HG02623 (cell line): ENCODE measurements around the gene SERPINB1.
"Not testable (repeated sequence)": the region's sequence is repeated elsewhere in the genome, so short reads cannot be mapped to it uniquely, and the experiment has no call there.

Experiments
- ATAC-seq: cut with Tn5 transposase; IDR thresholded peaks from one replicate; pipeline ENCODE4 v1.9.1; 2021; ENCODE audit warnings: moderate library complexity; ENCODE audit not compliant: unreplicated experiment

Gene SERPINB1

GRCh38 chr6:2866171-2866846 lies 24.6 kb upstream of the SERPINB1 start:
- peak; percentile 28 for ATAC-seq

GRCh38 chr6:2865694-2866151 lies 24.1 kb upstream of the SERPINB1 start:
- ATAC-seq, result no peak

GRCh38 chr6:2865270-2865669 lies 23.6 kb upstream of the SERPINB1 start:
- ATAC-seq, result no peak

- no peak for ATAC-seq
Measured at GRCh38 chr6:2863901-2864300, 22.2 kb upstream of the SERPINB1 start.

DNA sequence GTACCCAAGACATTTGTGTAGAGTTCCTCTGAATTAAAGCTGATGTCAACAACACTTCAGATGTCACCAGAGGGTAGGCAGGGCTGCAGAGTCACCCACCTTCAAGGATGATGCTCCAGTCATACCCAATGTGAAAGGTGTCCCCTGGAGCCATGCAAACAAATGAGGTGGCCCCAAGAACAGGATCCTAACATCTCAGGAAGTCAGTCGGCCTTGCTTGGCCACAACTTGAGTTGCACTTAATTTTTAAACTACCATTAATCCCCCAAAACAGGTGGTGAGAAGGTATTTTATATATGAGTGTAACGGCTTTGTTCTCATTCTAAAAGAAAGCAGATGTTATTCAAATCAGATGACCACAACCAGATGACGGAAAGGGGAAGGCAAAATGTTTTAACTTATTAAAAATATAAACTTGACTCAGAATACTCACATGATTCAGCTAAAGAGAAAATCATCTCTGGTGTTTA lies 21.1 kb upstream of the SERPINB1 start:
- ATAC-seq, result peak; percentile 46

- ATAC-seq, result no peak
Measured at GRCh38 chr6:2861822-2862164, 20.1 kb upstream of the SERPINB1 start.

DNA sequence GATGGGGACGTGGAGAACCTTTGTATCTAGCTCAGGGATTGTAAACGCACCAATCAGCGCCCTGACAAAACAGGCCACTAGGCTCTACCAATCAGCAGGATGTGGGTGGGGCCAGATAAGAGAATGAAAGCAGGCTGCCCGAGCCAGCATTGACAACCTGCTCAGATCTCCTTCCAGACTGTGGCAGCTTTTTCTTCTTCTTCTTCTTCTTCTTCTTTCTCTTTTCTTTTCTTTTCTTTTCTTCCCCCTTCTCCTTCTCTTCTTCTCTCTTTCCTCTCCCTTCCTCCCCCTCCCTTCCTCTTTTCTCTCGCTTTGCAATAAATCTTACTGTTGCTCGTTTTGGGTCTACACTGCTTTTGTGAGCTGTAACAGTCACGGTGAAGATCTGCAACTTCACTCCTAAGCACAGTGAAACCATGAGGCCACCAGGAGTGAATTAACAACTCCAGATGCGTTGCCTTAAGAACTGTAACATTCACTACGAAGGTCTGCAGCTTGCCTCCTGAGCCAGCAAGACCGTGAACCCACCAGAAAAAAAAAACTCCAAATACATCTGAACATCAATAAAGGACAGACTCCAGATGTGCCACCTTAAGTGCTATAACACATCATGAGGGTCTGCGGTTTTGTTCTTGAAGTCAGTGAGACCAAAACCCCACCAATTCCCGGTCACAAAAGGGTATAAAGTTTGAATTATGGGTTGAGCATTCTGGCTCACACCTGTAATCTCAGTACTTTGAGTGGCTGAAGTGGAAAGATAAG lies 19.6 kb upstream of the SERPINB1 start:
- ATAC-seq, result no peak

DNA sequence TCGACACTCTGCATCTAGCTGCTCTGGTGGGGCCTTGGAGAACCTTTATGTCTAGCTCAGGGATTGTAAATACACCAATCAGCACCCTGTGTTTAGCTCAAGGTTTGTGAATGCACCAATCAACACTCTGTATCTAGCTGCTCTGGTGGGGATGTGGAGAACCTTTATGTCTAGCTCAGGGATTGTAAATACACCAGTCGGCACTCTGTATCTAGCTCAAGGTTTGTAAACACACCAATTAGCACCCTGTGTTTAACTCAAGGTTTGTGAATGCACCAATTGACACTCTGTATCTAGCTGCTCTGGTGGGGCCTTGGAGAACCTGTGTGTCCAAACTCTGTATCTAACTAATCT lies 19.0 kb upstream of the SERPINB1 start:
- ATAC-seq, result not testable (repeated sequence)

GRCh38 chr6:2859798-2860705 lies 18.4 kb upstream of the SERPINB1 start:
- not testable (repeated sequence) for ATAC-seq

DNA sequence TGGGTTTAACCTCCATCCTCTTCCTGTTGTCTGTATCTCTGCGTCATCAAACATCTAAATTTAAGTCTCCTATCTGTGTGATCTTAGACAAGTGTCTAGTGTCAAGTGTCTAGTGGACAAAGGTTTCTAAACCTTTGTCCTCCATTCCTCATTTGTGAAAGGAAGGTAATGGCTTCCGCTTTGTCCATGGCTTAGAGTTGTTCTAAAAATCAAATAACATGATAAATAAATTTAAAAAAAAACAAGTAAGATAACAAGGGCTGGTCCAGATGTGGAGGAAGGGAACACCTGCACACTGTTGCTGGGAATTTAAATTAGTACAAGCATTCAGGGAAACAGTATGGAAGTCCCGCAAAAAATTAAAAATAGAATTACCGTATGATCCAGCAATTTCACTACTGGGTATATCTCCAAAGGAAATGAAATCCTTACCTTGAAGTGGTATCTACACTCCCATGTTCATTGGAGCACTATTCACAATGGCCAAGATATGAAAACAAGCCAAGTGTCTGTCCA lies 17.6 kb upstream of the SERPINB1 start:
- no peak for ATAC-seq

GRCh38 chr6:2857580-2858337 lies 16.1 kb upstream of the SERPINB1 start:
- peak; percentile 46 for ATAC-seq

GRCh38 chr6:2857185-2857579 lies 15.5 kb upstream of the SERPINB1 start:
- no peak for ATAC-seq

GRCh38 chr6:2855061-2855519 lies 13.4 kb upstream of the SERPINB1 start:
- ATAC-seq, result no peak

GRCh38 chr6:2854396-2854982 lies 12.8 kb upstream of the SERPINB1 start:
- no peak for ATAC-seq

DNA sequence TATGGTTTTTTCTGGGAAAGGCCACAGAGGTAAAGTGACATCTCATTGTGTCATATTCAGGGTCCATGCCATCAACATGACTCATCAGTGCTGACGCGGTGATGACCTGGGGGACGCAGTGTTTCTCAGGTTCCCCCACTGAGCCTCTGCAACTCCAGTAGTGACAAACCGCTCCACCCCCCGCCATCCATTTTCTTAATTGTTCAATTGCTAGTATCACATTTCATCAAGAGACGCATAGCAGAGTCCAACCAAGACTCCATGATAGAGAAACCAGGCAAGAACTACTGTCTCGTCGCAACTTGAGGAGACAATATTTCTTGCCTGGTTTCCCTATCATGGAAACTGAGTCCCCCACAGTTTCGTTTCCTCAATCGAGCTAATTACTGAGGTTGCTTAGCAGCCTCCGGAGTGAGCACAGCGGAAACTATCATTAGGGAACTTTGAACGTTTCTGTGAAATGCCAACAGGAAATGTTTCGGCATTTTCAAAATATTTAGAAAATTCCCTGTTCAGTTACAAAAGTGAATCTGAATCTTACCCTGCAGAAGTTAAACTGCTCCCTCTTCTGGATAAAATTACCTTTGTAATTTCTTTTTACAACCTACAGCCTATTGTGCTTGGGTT lies 12.2 kb upstream of the SERPINB1 start:
- no peak for ATAC-seq

DNA sequence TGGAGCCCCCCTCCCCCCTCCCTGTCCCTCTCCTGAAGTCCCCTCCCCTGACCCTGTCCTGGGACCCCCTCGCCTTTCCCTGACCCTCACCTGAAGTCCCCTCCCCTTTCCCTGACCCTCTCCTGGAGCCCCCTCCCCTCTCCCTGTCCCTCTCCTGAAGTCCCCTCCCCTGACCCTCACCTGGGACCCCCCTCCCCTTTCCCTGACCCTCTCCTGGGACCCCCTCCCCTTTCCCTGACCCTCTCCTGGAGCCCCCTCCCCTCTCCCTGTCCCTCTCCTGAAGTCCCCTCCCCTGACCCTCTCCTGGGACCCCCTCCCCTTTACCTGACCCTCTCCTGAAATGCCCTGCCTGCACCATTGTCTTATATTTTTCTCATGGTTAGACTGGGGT lies 11.7 kb upstream of the SERPINB1 start:
- not testable (repeated sequence) for ATAC-seq

GRCh38 chr6:2852921-2853322 lies 11.3 kb upstream of the SERPINB1 start:
- no peak for ATAC-seq

GRCh38 chr6:2852514-2852855 lies 10.8 kb upstream of the SERPINB1 start:
- ATAC-seq, result no peak

- no peak for ATAC-seq
Measured at GRCh38 chr6:2851727-2852513, 10.3 kb upstream of the SERPINB1 start.
